A549 (cell line): ENCODE results near the gene PTTG1IP. TPM values are rescaled to one million over a fixed set of nuclear protein-coding genes. Genes with fewer than 3 reads are reported as not detected.
A peak's percentile ranks its signal among the peaks of the same experiment; 100 is the strongest.

Source experiments
- ATAC-seq, 2 experiments: fragments of 200-7000 bp in 1 of 2; fragments of >200 bp in 1 of 2; cut with Nextera tagmentation in 1 of 2; cut with Tn5 transposase in 1 of 2; 3 replicates each; pipeline versions ENCODE4 v1.8.0 to v1.9.1; 2018 to 2020; ENCODE audit warnings: mild to moderate bottlenecking in 1 of 2, moderate library complexity in 1 of 2
- CTCF ChIA-PET: fragments of 300-600 bp; sonication (Branson Sonifier 250); formaldehyde crosslinking; extraction: SDS; loops from one replicate; lab custom pipeline; 2021; ENCODE audit warnings: antibody characterized with exemption, inconsistent platforms; lab: Yijun Ruan, JAX
- POLR2A ChIA-PET: fragments of 350-600 bp; formaldehyde crosslinking; extraction: SDS; loops from one replicate; lab custom pipeline; 2021; ENCODE audit warnings: antibody characterized with exemption, inconsistent platforms; lab: Yijun Ruan, JAX
- DNase-seq, 2 experiments: peaks; one replicate each; pipeline versions ENCODE4 v3.0.0 to v3.0.0-alpha.2; 2011 to 2016; ENCODE audit warnings: low read depth in 1 of 2, low spot score in 1 of 2
- FAIRE-seq: peaks from 2 replicates; lab custom pipeline; 2011; peaks lifted over from hg19 to GRCh38; lab: Jason Lieb, UNC
- H3K27ac ChIP-seq, 2 experiments: fragments of >200 bp; sonication (Bioruptor Twin); formaldehyde crosslinking; 3 replicates each; pipeline ENCODE4 v1.5.1; 2016 to 2017
- H3K4me1 ChIP-seq: fragments of >200 bp; sonication (Bioruptor Twin); formaldehyde crosslinking; 3 replicates; pipeline ENCODE4 v1.6.1; 2016
- H3K4me2 ChIP-seq: fragments of >200 bp; sonication (Bioruptor Twin); formaldehyde crosslinking; 3 replicates; pipeline ENCODE4 v1.6.1; 2016
- H3K4me3 ChIP-seq: fragments of >200 bp; sonication (Bioruptor Twin); formaldehyde crosslinking; 3 replicates; pipeline ENCODE4 v1.5.1; 2016
- H3K9me3 ChIP-seq: fragments of >200 bp; sonication (Bioruptor Twin); formaldehyde crosslinking; 3 replicates; pipeline ENCODE4 v1.6.1; 2016
- BCL3 ChIP-seq: fragments of >200 bp; sonication (Bioruptor Twin); formaldehyde crosslinking; IDR thresholded peaks from 3 replicates; pipeline ENCODE4 v1.6.1; 2016
- CBX2 ChIP-seq: fragments of 200-600 bp; sonication (generic); IDR thresholded peaks from 2 replicates; pipeline ENCODE4 v1.6.1; 2016; ENCODE audit warnings: low read depth, mild to moderate bottlenecking, borderline replicate concordance
- CHD2 ChIP-seq: fragments of 150-350 bp; IDR thresholded peaks from 2 replicates; pipeline ENCODE4 v1.6.1; 2014; ENCODE audit warnings: low read length; ENCODE audit not compliant: partially characterized antibody
- CHD4 ChIP-seq: fragments of 200-600 bp; sonication (generic); IDR thresholded peaks from 2 replicates; pipeline ENCODE4 v1.6.1; 2016; ENCODE audit warnings: antibody characterized with exemption, mild to moderate bottlenecking, borderline replicate concordance
- ESRRA ChIP-seq: fragments of 150-350 bp; IDR thresholded peaks from 2 replicates; pipeline ENCODE4 v1.6.1; 2014; ENCODE audit warnings: mild to moderate bottlenecking, low read length, borderline replicate concordance
- FOSB ChIP-seq: fragments of 250-450 bp; sonication (Bioruptor Pico); IDR thresholded peaks from 2 replicates; pipeline ENCODE4 v1.5.0; 2020; ENCODE audit warnings: mild to moderate bottlenecking, moderate library complexity
- FOXS1 ChIP-seq: fragments of 250-450 bp; sonication (Bioruptor Pico); IDR thresholded peaks from 2 replicates; pipeline ENCODE4 v1.5.0; 2020; ENCODE audit warnings: mild to moderate bottlenecking, moderate library complexity
- HOXA7 ChIP-seq: fragments of 250-450 bp; sonication (Bioruptor Pico); IDR thresholded peaks from 2 replicates; pipeline ENCODE4 v1.5.0; 2020; ENCODE audit warnings: mild to moderate bottlenecking, moderate library complexity
- HOXB13 ChIP-seq: fragments of 250-450 bp; sonication (Bioruptor Pico); IDR thresholded peaks from 2 replicates; pipeline ENCODE4 v1.5.0; 2020; ENCODE audit warnings: low read depth, mild to moderate bottlenecking, moderate library complexity
- HOXB5 ChIP-seq: fragments of 250-450 bp; sonication (Bioruptor Pico); IDR thresholded peaks from 2 replicates; pipeline ENCODE4 v1.5.0; 2020; ENCODE audit warnings: mild to moderate bottlenecking, moderate library complexity
- JUN ChIP-seq, 2 experiments: fragments of >200 bp; sonication (Bioruptor Twin); formaldehyde crosslinking; IDR thresholded peaks; 2 replicates in 1 of 2; 3 replicates in 1 of 2; pipeline ENCODE4 v1.6.1; 2016 to 2017
- KDM1A ChIP-seq: fragments of 200-600 bp; sonication (generic); IDR thresholded peaks from 2 replicates; pipeline ENCODE4 v1.6.1; 2016; ENCODE audit warnings: low read depth, mild to moderate bottlenecking
- MAFK ChIP-seq: fragments of 450-650 bp; IDR thresholded peaks from 2 replicates; pipeline ENCODE4 v1.6.1; 2014; ENCODE audit not compliant: partially characterized antibody
- MYC ChIP-seq: IDR thresholded peaks from 2 replicates; pipeline ENCODE4 v1.6.1; 2012; ENCODE audit warnings: mild to moderate bottlenecking, inconsistent platforms, low read length, improper control_type of control experiment, borderline replicate concordance
- NFE2L2 ChIP-seq: fragments of 150-350 bp; conservative IDR thresholded peaks from 2 replicates; pipeline ENCODE4 v1.6.1; 2014; ENCODE audit warnings: low read length
- RAD21 ChIP-seq, 2 experiments: fragments of >200 bp in 1 of 2; sonication (Bioruptor Twin) in 1 of 2; formaldehyde crosslinking in 1 of 2; IDR thresholded peaks in 1 of 2; conservative IDR thresholded peaks in 1 of 2; 2 replicates in 1 of 2; 3 replicates in 1 of 2; pipeline ENCODE4 v1.6.1; 2012 to 2018; ENCODE audit warnings: inconsistent platforms in 1 of 2
- RARB ChIP-seq: fragments of 250-450 bp; sonication (Bioruptor Pico); IDR thresholded peaks from 2 replicates; pipeline ENCODE4 v1.8.0; 2021; ENCODE audit warnings: mild to moderate bottlenecking, moderate library complexity
- SMC3 ChIP-seq: fragments of >200 bp; sonication (Bioruptor Twin); formaldehyde crosslinking; IDR thresholded peaks from 3 replicates; pipeline ENCODE4 v1.6.1; 2018; ENCODE audit warnings: inconsistent platforms
- ZC3H11A ChIP-seq: fragments of 450-650 bp; IDR thresholded peaks from 2 replicates; pipeline ENCODE4 v1.6.1; 2014; ENCODE audit warnings: antibody characterized with exemption, mild to moderate bottlenecking
- ZFP36 ChIP-seq: fragments of 450-650 bp; IDR thresholded peaks from 2 replicates; pipeline ENCODE4 v1.6.1; 2014; ENCODE audit warnings: borderline replicate concordance; ENCODE audit not compliant: partially characterized antibody
- ZSCAN20 ChIP-seq: fragments of 250-450 bp; sonication (Bioruptor Pico); IDR thresholded peaks from 2 replicates; pipeline ENCODE4 v1.8.0; 2022; ENCODE audit warnings: mild to moderate bottlenecking, moderate library complexity
- WGBS: methylation state at CpG from one replicate; pipeline ENCODE4 v1.1.6; 2017; ENCODE audit errors: missing lambda C conversion rate; 5-methylcytosine and 5-hydroxymethylcytosine counted together
- polyA plus RNA-seq, 4 experiments: library from polyadenylated mRNA; depleted of rRNA in 3 of 4; stranded (reverse); fragments of >200 nt; fragmentation: RNase III in 1 of 4; extraction: RNeasy Plus Mini Kit Qiagen cat#74134 plus additional on column Dnase treatment in 1 of 4; gene quantifications; 2 replicates in 3 of 4; 3 replicates in 1 of 4; pipeline ENCODE4 v1.2.3, GENCODE V29; 2011 to 2017
- TF ChIP-seq, protein P1 (sequence below): IDR thresholded peaks from 2 replicates; pipeline ENCODE4 v1.6.1; 2012
- TF ChIP-seq, protein P2 (sequence below): fragments of 250-450 bp; sonication (Bioruptor Pico); IDR thresholded peaks from 2 replicates; pipeline ENCODE4 v1.5.0; 2021; ENCODE audit warnings: mild to moderate bottlenecking, moderate library complexity, borderline replicate concordance

The PTTG1IP gene
- polyA plus RNA-seq, 2 of the 4 experiments (the other 2 are of a cell fraction) = 98.7 to 99.4 TPM

DNA sequence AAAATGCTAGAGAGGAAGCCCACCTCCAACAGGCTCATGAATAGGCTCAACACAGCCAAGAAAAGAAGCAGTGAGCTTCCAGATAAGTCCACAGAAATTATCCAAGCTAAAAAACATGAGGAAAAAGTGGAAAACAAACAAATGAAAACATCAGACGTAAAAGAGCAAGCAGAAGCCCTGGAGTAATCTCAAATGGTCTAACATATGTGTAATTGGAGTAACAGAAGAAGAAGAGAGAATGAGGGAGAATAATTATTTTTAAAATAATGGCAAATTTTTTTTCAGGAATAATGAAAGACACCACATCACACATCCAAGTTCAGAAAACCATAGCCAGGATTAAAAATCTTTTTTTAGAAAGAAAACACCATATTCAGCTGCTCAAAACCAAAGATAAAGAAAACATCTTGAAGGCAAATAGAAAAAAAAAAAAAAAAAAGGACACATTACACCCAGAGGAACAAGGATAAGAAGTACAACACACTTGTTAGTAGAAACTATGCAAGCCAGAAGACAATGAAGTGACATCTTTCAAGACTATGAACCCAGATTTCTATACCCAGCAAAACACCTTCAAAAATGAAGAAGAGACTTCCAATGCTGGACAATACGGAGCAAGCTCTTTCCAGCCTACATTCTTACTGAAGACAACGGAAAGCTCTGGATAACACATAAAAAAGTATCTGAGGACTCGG is 45.0 kb downstream of the PTTG1IP start:
- 27% methylated on average over 4 of the region's 4 CpGs for WGBS
- CTCF ChIA-PET = interaction anchor here (1.3 kb wide), 1 partner anchor 29 kb away, joined by 3 read pairs; no protein-coding TSS in a partner anchor
- no peak for FAIRE-seq
- H3K9me3 ChIP-seq = peaks cover 38% of the 10 kb centered on the region
- no peak overlapping the region for H3K4me2 ChIP-seq
- no peak overlapping the region for H3K4me3 ChIP-seq
- no peak for ATAC-seq
- POLR2A ChIA-PET = no interaction called here
- H3K27ac ChIP-seq = no peak overlapping the region
- no peak for DNase-seq
- TF ChIP-seq HOXA7 (CRISPR knock-in tag) = no peak
- no peaks in the 10 kb centered on the region for H3K4me1 ChIP-seq

- Histone ChIP-seq H3K4me2 (no peak overlapping the region), H3K4me3 (no peak overlapping the region), H3K9me3 (peaks cover 51% of the 10 kb centered on the region), H3K27ac (no peak overlapping the region), H3K4me1 (no peaks in the 10 kb centered on the region)
- POLR2A ChIA-PET = interaction anchor here (1.6 kb wide), 1 partner anchor 22 kb away, joined by 5 read pairs; the partner anchor contains the start of gene UBE2G2
- WGBS = 75% methylated on average over 1 of the region's 1 CpG
- CTCF ChIA-PET = interaction anchor here (0.7 kb wide), 1 partner anchor 109 kb away, joined by 3 read pairs; no protein-coding TSS in a partner anchor
- no peak for FAIRE-seq
- peak; percentile 2 for TF ChIP-seq MAFK
- TF ChIP-seq RAD21 (conservative IDR thresholded peaks at IDR 0.05 in 1 of 2, IDR thresholded peaks at IDR 0.05 in 1 of 2) = no peak
- no peak for TF ChIP-seq NFE2L2
- TF ChIP-seq, protein P1, sequence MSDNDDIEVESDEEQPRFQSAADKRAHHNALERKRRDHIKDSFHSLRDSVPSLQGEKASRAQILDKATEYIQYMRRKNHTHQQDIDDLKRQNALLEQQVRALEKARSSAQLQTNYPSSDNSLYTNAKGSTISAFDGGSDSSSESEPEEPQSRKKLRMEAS = no peak
- TF ChIP-seq, protein P2, sequence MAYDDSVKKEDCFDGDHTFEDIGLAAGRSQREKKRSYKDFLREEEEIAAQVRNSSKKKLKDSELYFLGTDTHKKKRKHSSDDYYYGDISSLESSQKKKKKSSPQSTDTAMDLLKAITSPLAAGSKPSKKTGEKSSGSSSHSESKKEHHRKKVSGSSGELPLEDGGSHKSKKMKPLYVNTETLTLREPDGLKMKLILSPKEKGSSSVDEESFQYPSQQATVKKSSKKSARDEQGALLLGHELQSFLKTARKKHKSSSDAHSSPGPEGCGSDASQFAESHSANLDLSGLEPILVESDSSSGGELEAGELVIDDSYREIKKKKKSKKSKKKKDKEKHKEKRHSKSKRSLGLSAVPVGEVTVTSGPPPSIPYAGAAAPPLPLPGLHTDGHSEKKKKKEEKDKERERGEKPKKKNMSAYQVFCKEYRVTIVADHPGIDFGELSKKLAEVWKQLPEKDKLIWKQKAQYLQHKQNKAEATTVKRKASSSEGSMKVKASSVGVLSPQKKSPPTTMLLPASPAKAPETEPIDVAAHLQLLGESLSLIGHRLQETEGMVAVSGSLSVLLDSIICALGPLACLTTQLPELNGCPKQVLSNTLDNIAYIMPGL (CRISPR knock-in tag) = no peak
- DNase-seq = no peak
- ATAC-seq = no peak
These were observed 50.3 kb downstream of the PTTG1IP start for GRCh38 chr21:44823179-44823660.

DNA sequence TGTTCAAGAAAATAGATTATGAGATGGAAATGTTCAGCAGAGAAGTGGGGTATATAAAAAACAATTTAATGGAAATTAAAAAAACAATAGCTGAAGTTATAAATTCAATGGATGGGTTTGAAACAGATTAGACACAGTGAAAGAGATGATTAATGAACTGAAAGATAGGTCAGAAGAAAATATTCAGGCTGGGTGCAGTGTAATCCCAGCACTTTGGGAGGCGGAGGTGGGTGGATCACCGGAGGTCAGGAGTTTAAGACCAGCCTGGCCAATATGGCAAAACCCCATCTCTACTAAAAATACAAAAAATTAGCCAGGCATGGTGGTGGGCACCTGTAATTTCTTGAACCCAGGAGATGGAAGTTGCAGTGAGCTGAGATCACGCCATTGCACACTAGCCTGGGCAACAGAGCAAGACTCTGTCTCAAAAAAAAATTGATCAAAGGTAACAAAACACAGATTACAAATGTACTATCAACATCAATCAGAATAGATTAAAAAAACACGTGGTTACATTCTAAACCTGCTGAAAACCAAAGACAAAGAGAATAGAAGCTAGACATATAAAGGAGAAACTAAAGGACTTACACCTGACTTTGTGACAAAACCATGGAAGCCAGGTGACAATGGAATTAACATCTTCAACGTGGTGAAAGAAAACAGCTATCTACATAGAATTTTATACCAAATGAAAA is 50.9 kb downstream of the PTTG1IP start:
- Histone ChIP-seq H3K27ac (no peak overlapping the region), H3K9me3 (peaks cover 45% of the 10 kb centered on the region), H3K4me3 (no peak overlapping the region), H3K4me1 (no peaks in the 10 kb centered on the region), H3K4me2 (no peak overlapping the region)
- ATAC-seq = no peak
- POLR2A ChIA-PET = interaction anchor here (1.6 kb wide), 1 partner anchor 21 kb away, joined by 5 read pairs; the partner anchor contains the start of gene UBE2G2
- no peak for TF ChIP-seq CBX2
- TF ChIP-seq RARB = no peak
- TF ChIP-seq FOSB (CRISPR knock-in tag) = no peak
- TF ChIP-seq CHD4 = no peak
- no peak for TF ChIP-seq FOXS1
- no peak for TF ChIP-seq JUN (IDR thresholded peaks at IDR 0.05)
- no peak for TF ChIP-seq HOXB5 (CRISPR knock-in tag)
- no peak for TF ChIP-seq ZSCAN20 (CRISPR knock-in tag)
- 43% methylated on average over 5 of the region's 5 CpGs for WGBS
- CTCF ChIA-PET = interaction anchor here (0.7 kb wide), 1 partner anchor 110 kb away, joined by 3 read pairs; no protein-coding TSS in a partner anchor
- no peak for FAIRE-seq
- DNase-seq = no peak

- 64% methylated on average over 3 of the region's 3 CpGs for WGBS
- H3K9me3 ChIP-seq = peaks cover 34% of the 10 kb centered on the region
- no peak overlapping the region for H3K4me2 ChIP-seq
- ATAC-seq (no peak), DNase-seq (no peak), FAIRE-seq (no peak)
- no peak overlapping the region for H3K4me3 ChIP-seq
- no peak overlapping the region for H3K27ac ChIP-seq
- peaks cover 9% of the 10 kb centered on the region; the same call in 2 of the 3 replicates for H3K4me1 ChIP-seq
- CTCF ChIA-PET = interaction anchor here (0.8 kb wide), 1 partner anchor 26 kb away, joined by 4 read pairs; no protein-coding TSS in a partner anchor
- POLR2A ChIA-PET = no interaction called here
- TF ChIP-seq MYC (no peak), ZC3H11A (no peak), SMC3 (no peak), HOXB13 (CRISPR knock-in tag) (no peak), BCL3 (no peak), CHD4 (no peak), ZFP36 (no peak), CBX2 (no peak), JUN (IDR thresholded peaks at IDR 0.05) (no peak), ESRRA (no peak), CHD2 (no peak), KDM1A (no peak)
- TF ChIP-seq, protein P2 (CRISPR knock-in tag) = no peak
These were observed 52.6 kb downstream of the PTTG1IP start for GRCh38 chr21:44820851-44821250.
